Pulmonary artery endothelial cell (primary cell): ENCODE results near the gene SLC2A11. TPM values are rescaled to one million over a fixed set of nuclear protein-coding genes. Genes with fewer than 3 reads are reported as not detected.

ENCODE experiments used
- total RNA-seq: library from RNA; depleted of rRNA; stranded (reverse); fragments of >200 nt; gene quantifications from 2 replicates; pipeline ENCODE4 v1.2.3, GENCODE V29; 2014

Gene SLC2A11
- total RNA-seq, 1 donor from 2014 or later: 8.0 TPM

Other genes with a start within 250 kb of the SLC2A11 start
- gene DRICH1, start 225.6 kb upstream of the SLC2A11 start, total RNA-seq: 0.13 TPM in 1 of 2 replicates, not detected in the other
- not detected in 2 replicates for gene RGL4, start 166.9 kb upstream of the SLC2A11 start, total RNA-seq
- 2.6 TPM in 2 replicates for gene ZNF70, start 106.8 kb upstream of the SLC2A11 start, total RNA-seq
- not detected in 2 replicates for gene VPREB3, start 103.5 kb upstream of the SLC2A11 start, total RNA-seq
- gene C22orf15, start 94.9 kb upstream of the SLC2A11 start, total RNA-seq: 0.42 and 1.4 TPM in 2 replicates
- 11.3 and 12.2 TPM in 2 replicates for gene CHCHD10, start 89.9 kb upstream of the SLC2A11 start, total RNA-seq
- gene MMP11, start 85.0 kb upstream of the SLC2A11 start, total RNA-seq: 4.5 and 9.9 TPM in 2 replicates
- gene SMARCB1, start 70.9 kb upstream of the SLC2A11 start, total RNA-seq: 35.2 and 38.0 TPM in 2 replicates
- gene DERL3, start 18.9 kb upstream of the SLC2A11 start, total RNA-seq: 0.26 and 1.5 TPM in 2 replicates
- 204 and 418 TPM in 2 replicates for gene MIF, start 36.5 kb downstream of the SLC2A11 start, total RNA-seq
- 4.2 and 4.8 TPM in 2 replicates for gene GSTT2B, start 103.3 kb downstream of the SLC2A11 start, total RNA-seq
- 0.99 and 1.7 TPM in 2 replicates for gene DDTL, start 109.0 kb downstream of the SLC2A11 start, total RNA-seq
- 93.9 and 184 TPM in 2 replicates for gene DDT, start 116.6 kb downstream of the SLC2A11 start, total RNA-seq
- 0.35 and 1.5 TPM in 2 replicates for gene GSTT2, start 122.3 kb downstream of the SLC2A11 start, total RNA-seq
- not detected in 2 replicates for gene GSTT4, start 147.6 kb downstream of the SLC2A11 start, total RNA-seq
- gene CABIN1, start 153.4 kb downstream of the SLC2A11 start, total RNA-seq: 29.1 and 52.8 TPM in 2 replicates